ENCODE measurements around the gene OSTN.

OSTN gene

DNA sequence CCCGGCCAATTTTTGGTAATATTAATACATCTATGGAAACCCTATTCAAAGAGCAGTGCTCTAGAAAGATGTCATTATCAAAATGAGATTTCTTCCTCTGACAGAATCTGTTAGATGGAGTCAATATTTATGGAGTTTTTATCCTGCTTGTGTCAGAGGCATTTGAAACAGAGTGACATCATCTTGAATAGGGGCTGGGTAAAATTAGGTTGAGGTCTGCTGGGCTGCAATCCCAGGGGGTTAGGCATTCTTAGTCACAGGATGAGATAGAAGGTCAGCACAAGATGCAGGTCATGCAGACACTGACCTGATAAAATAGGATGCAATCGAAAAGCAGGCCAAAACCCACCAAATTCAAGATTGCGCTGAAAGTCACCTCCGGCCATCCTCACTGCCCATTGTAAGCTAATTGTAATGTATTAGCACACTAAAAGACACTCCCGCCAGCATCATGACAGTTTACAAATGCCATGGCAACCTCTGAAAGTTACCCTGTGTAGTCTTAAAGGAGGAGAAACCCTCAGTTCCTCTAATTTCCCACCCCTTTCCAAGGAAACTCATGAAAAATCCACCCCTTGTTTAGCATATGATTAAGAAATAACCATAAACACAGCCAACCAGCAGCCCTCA, 102.9 kb downstream of the OSTN start:
- no peak for DNase-seq (ENCODE audit: low read depth)
- TF ChIP-seq, protein P1, sequence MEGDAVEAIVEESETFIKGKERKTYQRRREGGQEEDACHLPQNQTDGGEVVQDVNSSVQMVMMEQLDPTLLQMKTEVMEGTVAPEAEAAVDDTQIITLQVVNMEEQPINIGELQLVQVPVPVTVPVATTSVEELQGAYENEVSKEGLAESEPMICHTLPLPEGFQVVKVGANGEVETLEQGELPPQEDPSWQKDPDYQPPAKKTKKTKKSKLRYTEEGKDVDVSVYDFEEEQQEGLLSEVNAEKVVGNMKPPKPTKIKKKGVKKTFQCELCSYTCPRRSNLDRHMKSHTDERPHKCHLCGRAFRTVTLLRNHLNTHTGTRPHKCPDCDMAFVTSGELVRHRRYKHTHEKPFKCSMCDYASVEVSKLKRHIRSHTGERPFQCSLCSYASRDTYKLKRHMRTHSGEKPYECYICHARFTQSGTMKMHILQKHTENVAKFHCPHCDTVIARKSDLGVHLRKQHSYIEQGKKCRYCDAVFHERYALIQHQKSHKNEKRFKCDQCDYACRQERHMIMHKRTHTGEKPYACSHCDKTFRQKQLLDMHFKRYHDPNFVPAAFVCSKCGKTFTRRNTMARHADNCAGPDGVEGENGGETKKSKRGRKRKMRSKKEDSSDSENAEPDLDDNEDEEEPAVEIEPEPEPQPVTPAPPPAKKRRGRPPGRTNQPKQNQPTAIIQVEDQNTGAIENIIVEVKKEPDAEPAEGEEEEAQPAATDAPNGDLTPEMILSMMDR (IDR thresholded peaks at IDR 0.05; ENCODE audit: control insufficient read depth, insufficient read depth, low read depth, low read length, missing control alignments), result no peak
- H3K4me3 ChIP-seq (ENCODE audit: control insufficient read depth, low read depth, low read length), result no peak overlapping the region

DNA sequence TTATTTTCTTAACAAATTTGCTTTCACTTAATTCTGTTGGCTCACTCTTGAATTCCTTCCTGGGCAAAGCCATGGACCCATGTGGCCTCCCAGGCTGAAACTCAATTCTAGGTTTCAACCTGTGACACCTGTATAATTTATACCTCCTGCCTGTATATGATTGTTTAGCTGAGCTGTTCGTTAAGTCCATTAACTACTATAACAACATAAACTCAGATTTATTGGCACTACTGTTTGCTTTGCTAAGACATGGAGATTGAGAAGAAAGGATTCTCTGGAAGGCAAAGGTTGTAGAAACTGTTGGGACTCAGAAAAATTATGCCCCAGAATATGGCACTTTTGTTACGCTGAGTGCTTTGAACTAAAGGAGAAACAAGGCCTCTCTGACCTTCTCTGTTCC, 103.4 kb downstream of the OSTN start:
- TF ChIP-seq, protein P1 (IDR thresholded peaks at IDR 0.05; ENCODE audit: control insufficient read depth, insufficient read depth, low read depth, low read length, missing control alignments), result no peak
- no peak overlapping the region for H3K4me3 ChIP-seq (ENCODE audit: control insufficient read depth, low read depth, low read length)
- DNase-seq (ENCODE audit: low read depth), result no peak

DNA sequence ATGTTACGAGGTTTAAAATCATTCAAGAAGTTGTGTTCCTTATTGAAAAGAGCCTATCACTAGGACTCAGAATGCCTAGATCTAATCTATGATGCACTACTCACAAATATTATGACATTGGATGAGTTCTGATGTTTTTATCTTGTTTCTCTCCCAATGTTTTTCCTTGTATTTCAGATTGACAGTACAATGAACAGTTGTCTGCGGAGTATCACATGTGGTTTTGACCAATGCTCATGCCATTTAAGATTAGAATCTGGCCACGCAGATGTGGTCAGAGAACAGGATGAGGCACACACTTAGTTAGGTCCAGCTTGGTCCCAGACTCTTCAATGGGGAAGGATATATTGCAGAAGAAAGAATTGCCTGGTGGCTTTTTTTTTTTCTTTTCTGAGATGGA, 104.6 kb downstream of the OSTN start:
- H3K4me3 ChIP-seq (ENCODE audit: control insufficient read depth, low read depth, low read length), result no peak overlapping the region
- TF ChIP-seq, protein P1 (IDR thresholded peaks at IDR 0.05; ENCODE audit: control insufficient read depth, insufficient read depth, low read depth, low read length, missing control alignments), result no peak
- DNase-seq (ENCODE audit: low read depth), result no peak

DNA sequence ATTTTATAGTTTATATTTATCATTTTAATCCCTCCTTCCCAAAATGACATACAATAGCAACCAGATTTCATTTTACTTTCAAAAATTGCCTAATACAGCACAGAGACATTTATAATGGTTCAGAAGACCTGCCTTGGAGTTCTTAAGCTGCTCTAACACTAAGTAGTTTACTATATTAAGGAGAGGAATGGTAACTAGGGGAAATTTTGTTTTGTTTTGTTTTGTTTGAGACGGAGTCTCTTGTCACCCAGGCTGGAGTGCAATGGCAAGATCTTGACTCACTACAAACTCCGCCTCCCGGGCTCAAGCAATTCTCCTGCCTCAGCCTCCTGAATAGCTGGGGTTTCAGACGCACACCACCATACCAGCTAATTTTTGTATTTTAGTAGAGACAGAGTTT, 107.4 kb downstream of the OSTN start:
- no peak overlapping the region for H3K4me3 ChIP-seq (ENCODE audit: control insufficient read depth, low read depth, low read length)
- DNase-seq (ENCODE audit: low read depth), result no peak

DNA sequence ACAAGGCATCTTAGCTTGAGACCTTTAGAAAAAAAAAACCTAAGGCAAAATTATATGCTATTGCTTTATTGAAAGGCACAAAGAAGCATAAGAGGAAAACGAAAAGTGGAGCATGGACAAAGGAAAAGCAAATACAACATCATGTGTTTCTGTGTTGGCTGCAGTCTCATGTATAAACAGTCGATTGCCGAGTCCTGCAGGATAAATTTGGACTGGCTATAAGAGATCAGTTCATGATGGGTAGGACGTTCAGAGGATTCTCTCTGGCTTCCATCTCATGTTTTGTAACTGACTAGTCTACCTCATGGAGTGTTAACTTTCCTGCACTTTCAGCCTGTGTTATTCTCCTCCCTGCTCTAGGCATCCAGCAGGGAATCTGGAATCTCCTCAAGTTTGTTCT, 108.3 kb downstream of the OSTN start:
- no peak for DNase-seq (ENCODE audit: low read depth)
- no peak overlapping the region for H3K4me3 ChIP-seq (ENCODE audit: control insufficient read depth, low read depth, low read length)
- TF ChIP-seq, protein P1 (IDR thresholded peaks at IDR 0.05; ENCODE audit: control insufficient read depth, insufficient read depth, low read depth, low read length, missing control alignments), result no peak

More for the DNA sequence above, 107.4 kb downstream of the OSTN start:
- TF ChIP-seq, protein P1 (IDR thresholded peaks at IDR 0.05; ENCODE audit: control insufficient read depth, insufficient read depth, low read depth, low read length, missing control alignments), result no peak

DNA sequence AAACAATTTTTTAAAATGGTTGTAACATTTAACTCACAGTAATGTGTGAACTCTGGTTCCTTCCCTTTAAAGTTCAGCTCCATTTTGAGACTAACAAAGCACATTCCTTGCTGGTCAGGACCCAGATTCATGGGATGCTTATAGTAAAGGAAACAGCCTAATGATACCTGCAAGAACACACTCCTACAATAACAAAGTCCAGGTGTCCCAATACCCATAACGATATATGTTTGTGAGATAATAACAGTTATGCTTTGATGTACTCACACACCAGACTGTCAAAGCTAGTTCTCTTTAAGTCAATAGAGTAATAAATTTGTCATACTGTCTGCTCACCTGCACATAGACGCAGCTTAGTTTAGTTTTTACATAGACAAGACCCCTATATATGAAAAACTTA, 114.3 kb downstream of the OSTN start:
- DNase-seq (ENCODE audit: low read depth), result no peak
- no peak overlapping the region for H3K4me3 ChIP-seq (ENCODE audit: control insufficient read depth, low read depth, low read length)
- TF ChIP-seq, protein P1 (IDR thresholded peaks at IDR 0.05; ENCODE audit: control insufficient read depth, insufficient read depth, low read depth, low read length, missing control alignments), result no peak
